ENCODE results near the gene GSAP.

The GSAP gene

GRCh38 chr7:77293046-77293445 lies 123.1 kb downstream of the GSAP start:
- H3K27me3 ChIP-seq (ENCODE audit: low read length), result no peaks in the 10 kb centered on the region
- H3K27ac ChIP-seq (ENCODE audit: low read depth, low read length), result no peak overlapping the region
- TF ChIP-seq EZH2phosphoT487 (conservative IDR thresholded peaks at IDR 0.05; ENCODE audit: low read length) (no peak), CTCF (IDR thresholded peaks at IDR 0.05; ENCODE audit: insufficient read depth, low read length, poor library complexity, severe bottlenecking) (no peak)
- H4K20me1 ChIP-seq (ENCODE audit: low read depth, low read length), result no peaks in the 10 kb centered on the region
- no peaks in the 10 kb centered on the region for H3K36me3 ChIP-seq (ENCODE audit: low read length)
- H3K9me3 ChIP-seq (ENCODE audit: insufficient read depth, low read length), result no peaks in the 10 kb centered on the region
- H3F3A ChIP-seq (ENCODE audit: insufficient read depth), result no peaks in the 10 kb centered on the region
- no peaks in the 10 kb centered on the region for H3K79me2 ChIP-seq (ENCODE audit: insufficient read depth, low read length)
- H3K9ac ChIP-seq (ENCODE audit: low read length), result no peak overlapping the region
- no peak overlapping the region for H3K4me2 ChIP-seq (ENCODE audit: low read depth, low read length, poor library complexity, severe bottlenecking)
- no peaks in the 10 kb centered on the region for H3K9me2 ChIP-seq (replicated peaks; ENCODE audit: insufficient read depth, low read length)
- no peak overlapping the region for H3K4me3 ChIP-seq (ENCODE audit: insufficient read depth, low read length, poor library complexity, severe bottlenecking)
- H2AFZ ChIP-seq (ENCODE audit: low read depth, low read length, severe bottlenecking), result no peak overlapping the region

GRCh38 chr7:77290425-77290824 lies 125.7 kb downstream of the GSAP start:
- H3F3A ChIP-seq (ENCODE audit: insufficient read depth), result no peaks in the 10 kb centered on the region
- H3K4me3 ChIP-seq (ENCODE audit: insufficient read depth, low read length, poor library complexity, severe bottlenecking), result no peak overlapping the region
- H2AFZ ChIP-seq (ENCODE audit: low read depth, low read length, severe bottlenecking), result no peak overlapping the region
- no peaks in the 10 kb centered on the region for H4K20me1 ChIP-seq (ENCODE audit: low read depth, low read length)
- TF ChIP-seq CTCF (IDR thresholded peaks at IDR 0.05; ENCODE audit: insufficient read depth, low read length, poor library complexity, severe bottlenecking) (no peak), EZH2phosphoT487 (conservative IDR thresholded peaks at IDR 0.05; ENCODE audit: low read length) (no peak)
- no peaks in the 10 kb centered on the region for H3K79me2 ChIP-seq (ENCODE audit: insufficient read depth, low read length)
- no peaks in the 10 kb centered on the region for H3K36me3 ChIP-seq (ENCODE audit: low read length)
- H3K9ac ChIP-seq (ENCODE audit: low read length), result no peak overlapping the region
- H3K4me2 ChIP-seq (ENCODE audit: low read depth, low read length, poor library complexity, severe bottlenecking), result no peak overlapping the region
- H3K27ac ChIP-seq (ENCODE audit: low read depth, low read length), result no peak overlapping the region
- no peaks in the 10 kb centered on the region for H3K27me3 ChIP-seq (ENCODE audit: low read length)
- H3K9me2 ChIP-seq (replicated peaks; ENCODE audit: insufficient read depth, low read length), result no peaks in the 10 kb centered on the region
- no peaks in the 10 kb centered on the region for H3K9me3 ChIP-seq (ENCODE audit: insufficient read depth, low read length)

GRCh38 chr7:77289387-77289786 lies 126.8 kb downstream of the GSAP start:
- Histone ChIP-seq H3K9ac (ENCODE audit: low read length) (no peak overlapping the region), H3K9me2 (replicated peaks; ENCODE audit: insufficient read depth, low read length) (no peaks in the 10 kb centered on the region), H3K27ac (ENCODE audit: low read depth, low read length) (no peak overlapping the region), H3K9me3 (ENCODE audit: insufficient read depth, low read length) (no peaks in the 10 kb centered on the region), H4K20me1 (ENCODE audit: low read depth, low read length) (no peaks in the 10 kb centered on the region), H3F3A (ENCODE audit: insufficient read depth) (no peaks in the 10 kb centered on the region), H3K4me3 (ENCODE audit: insufficient read depth, low read length, poor library complexity, severe bottlenecking) (no peak overlapping the region), H3K79me2 (ENCODE audit: insufficient read depth, low read length) (no peaks in the 10 kb centered on the region), H3K4me2 (ENCODE audit: low read depth, low read length, poor library complexity, severe bottlenecking) (no peak overlapping the region), H3K36me3 (ENCODE audit: low read length) (no peaks in the 10 kb centered on the region), H2AFZ (ENCODE audit: low read depth, low read length, severe bottlenecking) (no peak overlapping the region), H3K27me3 (ENCODE audit: low read length) (no peaks in the 10 kb centered on the region)
- TF ChIP-seq CTCF (IDR thresholded peaks at IDR 0.05; ENCODE audit: insufficient read depth, low read length, poor library complexity, severe bottlenecking) (no peak), EZH2phosphoT487 (conservative IDR thresholded peaks at IDR 0.05; ENCODE audit: low read length) (no peak)

Measured in SU-DHL-6 (cell line).